ENCODE results near the gene PRCP.
A peak's percentile ranks its signal among the peaks of the same experiment; 100 is the strongest.

PRCP gene

DNA sequence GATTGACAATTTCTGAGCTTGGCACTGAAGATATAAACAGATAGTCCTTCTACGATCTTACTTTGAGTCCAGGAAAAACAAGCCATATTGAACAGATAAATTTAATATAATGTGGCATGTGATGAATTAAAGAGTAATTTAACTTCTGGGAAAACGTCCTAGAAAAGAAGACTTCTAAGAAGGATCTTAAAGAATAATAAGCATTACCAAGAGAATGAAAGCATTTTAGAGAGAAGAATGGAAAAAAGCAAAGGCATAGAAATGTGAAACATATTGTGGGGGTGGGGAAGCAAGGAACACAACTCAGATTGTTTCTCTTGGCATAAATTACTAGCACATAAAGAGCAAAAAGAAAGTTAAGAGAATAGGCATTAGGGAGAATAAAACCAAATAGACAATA is 6.7 kb upstream of the PRCP start:
- DNase-seq: no peak

GRCh38 chr11:82906236-82906635 is 6.0 kb upstream of the PRCP start:
- peak; percentile 22 for DNase-seq

DNA sequence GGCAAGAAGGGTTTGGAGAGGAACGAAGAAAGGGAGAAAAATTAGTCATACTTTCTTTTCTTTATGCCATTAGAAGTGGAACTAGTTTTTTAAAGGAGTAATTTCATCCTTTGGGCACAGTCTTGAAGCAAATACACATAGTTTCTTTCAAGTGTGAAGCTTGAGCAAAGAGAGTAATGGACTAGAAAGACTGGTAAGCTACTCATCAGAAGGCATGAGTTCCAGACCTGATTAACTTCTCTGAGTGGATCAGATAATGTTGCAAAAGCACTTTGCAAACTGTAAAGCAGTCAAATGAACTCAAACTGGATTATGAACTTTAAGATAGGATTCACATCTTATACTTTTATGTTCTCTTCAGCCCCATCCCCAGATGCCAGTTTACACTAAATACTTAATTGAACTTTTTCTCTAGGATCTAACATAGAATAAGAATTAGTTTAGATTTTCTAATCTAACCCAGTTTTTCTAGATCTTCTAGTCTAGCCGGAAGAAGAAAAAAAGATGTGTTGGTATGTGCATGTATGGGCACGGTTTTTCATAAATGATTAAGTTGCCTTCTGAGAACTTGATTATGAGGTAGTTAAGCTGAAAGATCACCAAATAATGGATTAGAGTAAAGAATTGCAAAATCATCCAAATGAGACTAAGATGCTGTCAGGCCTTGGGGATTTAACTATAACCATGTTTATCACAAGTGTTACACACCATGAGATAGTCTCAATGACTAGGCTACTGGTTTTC is 3.8 kb upstream of the PRCP start:
- no peak for DNase-seq

DNA sequence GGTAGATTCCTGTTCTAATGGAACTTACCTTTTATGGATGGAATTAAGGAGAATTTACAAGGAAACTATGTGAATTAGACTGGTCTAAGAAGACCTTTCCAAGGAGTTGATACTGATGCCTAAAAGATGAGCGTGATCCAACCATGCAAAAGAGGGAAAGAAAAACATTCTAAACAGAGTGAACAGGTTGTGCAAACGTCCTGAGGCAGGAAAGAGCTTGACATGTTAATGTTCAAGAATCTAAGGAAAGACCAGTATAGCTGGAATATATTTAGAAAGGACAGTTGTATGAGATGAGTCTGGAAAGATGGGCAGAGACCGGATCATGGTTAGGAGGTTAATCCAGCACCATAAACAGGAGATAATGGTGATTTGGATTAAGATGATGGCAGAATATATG is 2.6 kb upstream of the PRCP start:
- DNase-seq: no peak

GRCh38 chr11:82901922-82902485 is 1.8 kb upstream of the PRCP start:
- no peak for DNase-seq

GRCh38 chr11:82901165-82901921 is 1.1 kb upstream of the PRCP start, which contains the start of gene DDIAS:
TSS of gene DDIAS (plus strand) at chr11:82901736. CDS start at chr11:82914739, 13,003 bp downstream.
- DNase-seq: peak; percentile 96

DNA sequence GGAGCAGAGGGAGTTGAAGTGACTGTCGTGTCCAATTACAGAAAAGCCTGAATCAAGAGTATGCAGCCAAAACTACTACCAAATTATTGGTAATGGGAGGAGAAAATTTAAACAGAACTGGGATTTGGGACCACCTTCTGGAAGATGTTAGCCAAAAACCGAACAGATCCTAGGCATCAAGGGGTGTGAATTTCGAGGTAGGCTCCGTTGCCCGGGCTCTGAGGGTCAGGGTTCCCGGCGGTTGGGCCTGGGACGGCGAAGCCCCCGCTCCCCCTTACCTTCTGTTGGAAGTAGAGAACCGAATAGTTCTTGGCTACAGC is 313 bp downstream of the PRCP start:
- no peak for DNase-seq

DNA sequence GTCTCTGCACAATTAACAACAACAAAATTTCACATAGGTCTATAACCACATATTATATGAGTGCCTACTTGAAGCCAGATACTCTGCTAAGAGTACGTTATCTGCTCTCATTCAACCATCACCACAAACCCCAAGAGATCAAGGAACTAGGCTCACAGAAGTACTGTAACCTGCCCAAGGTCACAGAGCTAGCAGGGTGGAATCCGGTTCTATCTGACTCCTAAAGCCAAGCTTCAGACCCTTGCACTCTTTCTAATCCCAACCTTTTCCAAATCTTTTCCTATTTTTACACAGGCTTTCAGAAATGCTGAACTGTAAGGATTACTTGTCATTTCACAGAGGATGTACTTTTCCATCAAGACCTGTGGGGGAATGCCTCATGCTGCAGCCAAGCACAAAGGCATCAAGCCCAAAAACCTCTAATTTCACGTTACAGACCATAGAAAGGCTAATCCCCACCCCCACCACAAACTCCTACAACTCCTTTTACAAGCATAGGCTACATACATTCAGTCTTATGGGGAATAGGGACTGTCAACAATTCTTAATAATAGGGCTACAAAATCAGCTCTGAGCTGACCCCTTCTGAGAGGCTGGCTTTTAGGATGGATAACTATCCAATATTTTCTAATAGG is 927 bp downstream of the PRCP start:
- DNase-seq: no peak

DNA sequence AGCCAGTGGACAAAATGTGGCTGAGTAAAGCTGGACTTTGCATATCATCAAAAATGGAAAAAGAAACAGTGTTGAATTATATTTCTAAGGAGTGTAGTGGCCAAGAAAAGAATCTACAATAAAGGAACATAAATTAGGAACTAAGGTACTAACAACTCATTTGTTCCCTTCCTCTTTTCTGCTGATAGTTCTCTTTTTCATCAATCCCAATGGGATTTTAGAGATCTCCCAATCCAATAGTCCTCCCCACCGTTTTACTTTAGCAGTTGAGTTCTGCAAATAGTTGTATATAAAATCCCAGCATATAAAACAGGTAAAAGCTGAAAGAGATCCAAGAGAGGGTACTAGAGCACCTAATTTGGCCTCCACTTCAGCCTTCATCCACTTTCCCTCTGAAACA is 2.0 kb downstream of the PRCP start:
- no peak for DNase-seq

DNA sequence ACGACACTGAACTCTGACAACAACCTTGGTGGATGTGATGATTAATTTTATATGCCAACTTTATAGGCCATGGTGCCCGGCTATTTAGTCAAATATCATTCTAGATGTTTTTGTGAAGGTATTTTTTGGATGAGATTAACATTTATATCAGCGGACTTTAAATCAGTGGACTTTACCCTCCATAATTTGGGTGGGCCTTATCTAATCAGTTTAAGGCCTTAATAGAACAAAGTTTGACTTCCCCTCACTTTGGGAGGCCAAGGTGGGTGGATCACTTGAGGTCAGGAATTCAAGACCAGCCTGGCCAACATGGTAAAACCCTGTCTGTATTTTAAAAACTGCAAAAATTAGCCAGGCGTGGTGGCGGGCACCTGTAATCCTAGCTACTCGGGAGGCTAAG is 4.0 kb downstream of the PRCP start:
- DNase-seq: no peak

DNA sequence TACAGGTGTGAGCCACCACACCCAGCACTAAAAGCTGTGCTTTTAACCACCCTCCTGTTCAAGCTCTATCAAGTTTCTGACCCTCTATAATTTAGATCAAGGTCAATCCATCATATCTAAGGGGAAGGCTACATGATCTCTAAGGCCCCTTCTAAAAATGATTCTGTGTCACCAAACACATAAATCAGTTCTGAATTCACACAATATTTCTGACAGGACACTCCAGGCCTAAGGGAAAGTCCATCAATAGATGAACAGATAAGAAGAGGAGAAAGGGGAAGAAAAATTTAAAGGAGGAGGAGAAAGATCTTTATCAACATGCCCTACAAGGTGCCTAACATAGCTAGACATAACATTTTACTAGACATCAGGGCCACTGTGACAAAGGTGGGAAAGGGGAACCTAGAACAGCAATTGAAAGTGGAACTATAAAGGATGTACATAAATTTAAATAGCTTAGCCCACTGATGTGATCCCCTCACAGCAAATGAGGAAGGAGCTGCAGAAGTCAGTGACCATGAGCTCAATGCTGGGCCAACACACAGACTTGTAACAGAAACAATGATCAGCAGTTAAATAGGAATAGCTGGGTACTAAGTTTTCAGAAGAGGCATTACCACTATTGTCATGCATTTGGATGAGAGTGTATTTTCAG is 4.7 kb downstream of the PRCP start:
- DNase-seq: no peak

- DNase-seq: no peak
These were observed 7.5 kb downstream of the PRCP start for GRCh38 chr11:82892611-82893169.

DNA sequence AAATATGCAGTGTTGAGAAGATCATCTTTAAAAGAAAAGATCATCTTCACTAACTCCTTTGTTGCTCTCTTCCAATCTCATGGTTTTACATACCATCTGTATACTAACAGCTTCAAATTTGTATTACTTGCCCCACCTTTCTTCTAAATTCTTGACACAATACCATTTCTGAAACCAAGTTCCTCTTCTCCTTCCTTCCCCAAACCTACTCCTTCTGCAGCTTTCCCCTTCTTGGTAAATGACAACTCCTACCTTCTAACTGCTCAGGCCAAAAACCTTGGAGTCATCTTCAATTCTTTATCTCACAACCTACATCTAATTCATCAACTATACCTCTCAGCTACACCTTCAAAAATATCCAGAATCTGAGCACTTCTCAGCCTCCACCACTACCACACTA is 9.3 kb downstream of the PRCP start:
- DNase-seq: no peak

DNA sequence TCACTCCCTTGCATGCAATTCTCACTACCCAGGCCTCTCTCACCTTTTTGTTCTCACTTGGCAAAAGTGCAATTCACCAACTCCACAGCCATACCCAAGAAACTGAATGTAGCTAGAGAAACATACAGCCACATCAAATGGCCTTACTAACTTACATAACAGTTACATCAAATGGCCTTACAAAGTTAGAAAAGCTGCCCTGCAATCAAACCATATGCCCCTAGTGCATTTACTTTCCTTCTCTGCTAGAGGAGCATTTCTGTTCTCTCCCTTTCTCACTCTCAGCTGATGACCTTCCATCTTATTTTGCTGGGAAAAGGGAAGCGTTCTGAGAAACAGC is 10.3 kb downstream of the PRCP start:
- DNase-seq: no peak

- no peak for DNase-seq
These were observed 10.9 kb downstream of the PRCP start for GRCh38 chr11:82889133-82890001.

GRCh38 chr11:82883853-82884252 is 16.4 kb downstream of the PRCP start:
- DNase-seq: no peak

GRCh38 chr11:82874646-82875523 is 25.3 kb downstream of the PRCP start:
- DNase-seq: no peak

DNA sequence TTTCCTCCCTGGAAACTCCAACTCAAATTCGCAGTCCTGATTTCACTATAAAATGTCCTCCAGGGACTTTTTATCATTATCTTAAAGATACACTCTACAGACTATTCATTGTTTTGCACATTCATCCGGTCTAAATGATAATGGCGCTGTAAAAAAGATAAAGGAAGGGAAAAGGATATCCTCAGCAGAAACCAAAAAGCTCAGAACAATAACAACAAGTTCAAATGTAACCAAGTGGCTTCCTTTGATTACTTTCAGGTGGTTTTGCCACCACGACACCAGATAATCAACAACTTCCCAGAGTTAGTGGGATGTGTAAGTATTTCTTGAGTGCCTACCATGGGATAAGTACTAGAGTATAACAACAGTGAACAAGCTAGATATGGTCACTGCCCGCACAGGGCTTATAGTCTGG is 26.3 kb downstream of the PRCP start:
- DNase-seq: no peak

- DNase-seq: no peak
These were observed 27.7 kb downstream of the PRCP start for GRCh38 chr11:82872377-82873150.

- peak; percentile 56 for DNase-seq
These were observed 28.6 kb downstream of the PRCP start for GRCh38 chr11:82871646-82872045.
